ENCODE measurements around the gene SLC17A5. TPM values are rescaled to one million over a fixed set of nuclear protein-coding genes. Genes with fewer than 3 reads are reported as not detected.

Gene SLC17A5
- total and polyA plus RNA-seq, 10 of the 15 experiments (the other 5 are each of a cell fraction or from before 2014, with no cell fraction given) = 2.3 to 7.2 (median 5.0) TPM

DNA sequence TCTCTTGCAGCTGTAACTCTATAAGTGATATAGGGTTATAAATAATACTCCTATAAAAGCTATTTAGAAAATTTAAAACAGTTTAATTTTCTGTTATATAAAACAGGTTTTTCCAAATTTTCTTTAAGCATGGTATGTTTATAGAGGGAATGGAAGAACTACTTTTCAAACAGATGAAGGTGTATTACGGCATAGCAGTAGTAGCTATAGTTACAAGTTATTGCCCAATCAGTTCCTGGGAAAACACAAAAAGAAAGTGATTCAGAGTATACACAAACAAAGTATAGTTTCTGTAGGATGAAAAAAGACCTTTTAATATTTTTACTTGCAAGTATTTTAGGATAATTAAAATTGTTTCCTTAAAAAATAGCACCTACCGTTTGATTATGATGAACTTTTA is 9.8 kb downstream of the SLC17A5 start:
- ATAC-seq = no peak
- H3K36me3 ChIP-seq (ENCODE audit: control insufficient read depth in 2 of 2, insufficient read depth in 2 of 2, low read length in 1 of 2) = no peaks in the 10 kb centered on the region
- 100% methylated on average over 2 of the region's 2 CpGs for WGBS (ENCODE audit: insufficient coverage, insufficient replicate concordance, low lambda C conversion rate, missing lambda C conversion rate)
- TF ChIP-seq TCF7 (IDR thresholded peaks at IDR 0.05; ENCODE audit: borderline replicate concordance) (no peak), KLF5 (IDR thresholded peaks at IDR 0.05; ENCODE audit: partially characterized antibody) (no peak)
- no peak overlapping the region for H3K9ac ChIP-seq (ENCODE audit: control insufficient read depth, insufficient read depth, low read length)
- no peak overlapping the region for H3K27ac ChIP-seq (ENCODE audit: control insufficient read depth, insufficient read depth)
- no peak for FAIRE-seq
- H3K9me3 ChIP-seq (replicated peaks; ENCODE audit: control insufficient read depth, insufficient read depth, low read length) = no peaks in the 10 kb centered on the region
- ChIA-PET RAD21 (ENCODE audit: unreplicated experiment) (interaction anchor here (0.9 to 1.1 kb wide), 2 partner anchors 9 to 32 kb away, joined by 3 read pairs; partner anchors contain the start of gene SLC17A5), POLR2A (interaction anchor here (0.5 kb wide), 1 partner anchor 33 kb away, joined by 7 read pairs; no protein-coding TSS in a partner anchor), CTCF (interaction anchor here (0.7 to 1.8 kb wide), 3 partner anchors 9 to 89 kb away, joined by 3 to 5 read pairs (median 5); no protein-coding TSS in a partner anchor), SMC1A (ENCODE audit: uncharacterized antibody, unreplicated experiment) (interaction anchor here (0.6 to 1.7 kb wide), 4 partner anchors 9 to 179 kb away, joined by 3 to 4 read pairs (median 3); no protein-coding TSS in a partner anchor)
- no peaks in the 10 kb centered on the region for H4K20me1 ChIP-seq (ENCODE audit: control insufficient read depth, insufficient read depth)
- DNase-seq (ENCODE audit: low read depth, low spot score) = no peak
- H3K4me2 ChIP-seq (ENCODE audit: control insufficient read depth, insufficient read depth) = no peak overlapping the region
- H3K79me2 ChIP-seq (ENCODE audit: control insufficient read depth, insufficient read depth, low read length) = no peaks in the 10 kb centered on the region
- intact Hi-C loops (cut with micrococcal nuclease; ENCODE audit: unreplicated experiment) = no loop called here
- BruUV-seq (replicated peaks) = no TSS peak
- no peaks in the 10 kb centered on the region for H3K27me3 ChIP-seq (replicated peaks in 1 of 2; ENCODE audit: control insufficient read depth in 2 of 2, insufficient read depth in 2 of 2, low read length in 1 of 2)
- no peak overlapping the region for H3K4me3 ChIP-seq
- in situ Hi-C loops (cut with MboI) = no loop called here
- no peaks in the 10 kb centered on the region for H3K4me1 ChIP-seq (ENCODE audit: control insufficient read depth, insufficient read depth, low read length)
- H2AFZ ChIP-seq (ENCODE audit: control insufficient read depth, low read depth, low read length) = no peak overlapping the region

DNA sequence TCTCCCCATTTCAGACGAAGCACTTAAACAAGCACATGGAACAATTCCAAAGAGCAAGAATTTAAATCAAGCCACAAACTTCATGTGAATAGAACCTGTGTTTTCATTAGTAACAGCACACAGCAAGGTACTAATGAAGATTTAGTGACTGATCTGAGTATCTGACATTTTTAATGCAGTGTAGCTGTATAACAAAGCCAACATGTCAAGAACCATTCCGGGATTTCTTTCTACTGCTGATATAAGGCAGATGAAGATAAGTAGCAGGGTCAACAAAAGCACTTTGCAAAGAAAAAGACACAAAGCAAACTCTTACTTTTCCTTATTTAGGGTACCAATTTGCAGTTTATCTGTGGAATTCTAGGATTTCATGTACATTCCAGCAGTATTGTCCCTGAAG is 11.3 kb downstream of the SLC17A5 start:
- ChIA-PET SMC1A (ENCODE audit: uncharacterized antibody, unreplicated experiment) (interaction anchor here (0.8 kb wide), 1 partner anchor 30 kb away, joined by 3 read pairs; no protein-coding TSS in a partner anchor), CTCF (interaction anchor here (1.9 kb wide), 1 partner anchor 11 kb away, joined by 12 read pairs; the partner anchor contains the start of gene SLC17A5), RAD21 (ENCODE audit: unreplicated experiment) (interaction anchor here (0.9 to 1.2 kb wide), 2 partner anchors 10 to 127 kb away, joined by 3 to 4 read pairs; no protein-coding TSS in a partner anchor), POLR2A (no interaction called here)
- no peak overlapping the region for H3K9ac ChIP-seq (ENCODE audit: control insufficient read depth, insufficient read depth, low read length)
- BruUV-seq (replicated peaks) = no TSS peak
- no peak overlapping the region for H3K27ac ChIP-seq (ENCODE audit: control insufficient read depth, insufficient read depth)
- intact Hi-C loops (cut with micrococcal nuclease; ENCODE audit: unreplicated experiment) = no loop called here
- no peaks in the 10 kb centered on the region for H4K20me1 ChIP-seq (ENCODE audit: control insufficient read depth, insufficient read depth)
- no peaks in the 10 kb centered on the region for H3K9me3 ChIP-seq (replicated peaks; ENCODE audit: control insufficient read depth, insufficient read depth, low read length)
- H3K4me2 ChIP-seq (ENCODE audit: control insufficient read depth, insufficient read depth) = no peak overlapping the region
- H2AFZ ChIP-seq (ENCODE audit: control insufficient read depth, low read depth, low read length) = no peak overlapping the region
- H3K4me3 ChIP-seq = no peak overlapping the region
- DNase-seq (ENCODE audit: low read depth, low spot score) (no peak), FAIRE-seq (peak; percentile 78), ATAC-seq (no peak)
- WGBS (ENCODE audit: insufficient coverage, insufficient replicate concordance, low lambda C conversion rate, missing lambda C conversion rate) = 79% methylated on average over 2 of the region's 2 CpGs
- no peaks in the 10 kb centered on the region for H3K79me2 ChIP-seq (ENCODE audit: control insufficient read depth, insufficient read depth, low read length)
- in situ Hi-C loops (cut with MboI) = no loop called here
- no peaks in the 10 kb centered on the region for H3K36me3 ChIP-seq (ENCODE audit: control insufficient read depth in 2 of 2, insufficient read depth in 2 of 2, low read length in 1 of 2)
- no peaks in the 10 kb centered on the region for H3K4me1 ChIP-seq (ENCODE audit: control insufficient read depth, insufficient read depth, low read length)
- no peaks in the 10 kb centered on the region for H3K27me3 ChIP-seq (replicated peaks in 1 of 2; ENCODE audit: control insufficient read depth in 2 of 2, insufficient read depth in 2 of 2, low read length in 1 of 2)
- TF ChIP-seq YBX1 (IDR thresholded peaks at IDR 0.05) (no peak), MEF2B (IDR thresholded peaks at IDR 0.05; ENCODE audit: partially characterized antibody, poor library complexity, severe bottlenecking) (no peak), MEF2A (IDR thresholded peaks at IDR 0.05; ENCODE audit: insufficient read depth, low read depth, low read length) (no peak), ZNF217 (IDR thresholded peaks at IDR 0.05) (no peak)
- TF ChIP-seq, protein P1, sequence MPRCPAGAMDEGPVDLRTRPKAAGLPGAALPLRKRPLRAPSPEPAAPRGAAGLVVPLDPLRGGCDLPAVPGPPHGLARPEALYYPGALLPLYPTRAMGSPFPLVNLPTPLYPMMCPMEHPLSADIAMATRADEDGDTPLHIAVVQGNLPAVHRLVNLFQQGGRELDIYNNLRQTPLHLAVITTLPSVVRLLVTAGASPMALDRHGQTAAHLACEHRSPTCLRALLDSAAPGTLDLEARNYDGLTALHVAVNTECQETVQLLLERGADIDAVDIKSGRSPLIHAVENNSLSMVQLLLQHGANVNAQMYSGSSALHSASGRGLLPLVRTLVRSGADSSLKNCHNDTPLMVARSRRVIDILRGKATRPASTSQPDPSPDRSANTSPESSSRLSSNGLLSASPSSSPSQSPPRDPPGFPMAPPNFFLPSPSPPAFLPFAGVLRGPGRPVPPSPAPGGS (IDR thresholded peaks at IDR 0.05; ENCODE audit: borderline replicate concordance, insufficient read depth, low read depth, low read length, poor library complexity, severe bottlenecking) = no peak
- TF ChIP-seq, protein P2, sequence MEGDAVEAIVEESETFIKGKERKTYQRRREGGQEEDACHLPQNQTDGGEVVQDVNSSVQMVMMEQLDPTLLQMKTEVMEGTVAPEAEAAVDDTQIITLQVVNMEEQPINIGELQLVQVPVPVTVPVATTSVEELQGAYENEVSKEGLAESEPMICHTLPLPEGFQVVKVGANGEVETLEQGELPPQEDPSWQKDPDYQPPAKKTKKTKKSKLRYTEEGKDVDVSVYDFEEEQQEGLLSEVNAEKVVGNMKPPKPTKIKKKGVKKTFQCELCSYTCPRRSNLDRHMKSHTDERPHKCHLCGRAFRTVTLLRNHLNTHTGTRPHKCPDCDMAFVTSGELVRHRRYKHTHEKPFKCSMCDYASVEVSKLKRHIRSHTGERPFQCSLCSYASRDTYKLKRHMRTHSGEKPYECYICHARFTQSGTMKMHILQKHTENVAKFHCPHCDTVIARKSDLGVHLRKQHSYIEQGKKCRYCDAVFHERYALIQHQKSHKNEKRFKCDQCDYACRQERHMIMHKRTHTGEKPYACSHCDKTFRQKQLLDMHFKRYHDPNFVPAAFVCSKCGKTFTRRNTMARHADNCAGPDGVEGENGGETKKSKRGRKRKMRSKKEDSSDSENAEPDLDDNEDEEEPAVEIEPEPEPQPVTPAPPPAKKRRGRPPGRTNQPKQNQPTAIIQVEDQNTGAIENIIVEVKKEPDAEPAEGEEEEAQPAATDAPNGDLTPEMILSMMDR (IDR thresholded peaks at IDR 0.05 in 2 of 3, conservative IDR thresholded peaks at IDR 0.05 in 1 of 3; ENCODE audit: control insufficient read depth in 2 of 3, extremely low read depth in 1 of 3, insufficient read depth in 1 of 3, low read depth in 3 of 3, low read length in 3 of 3) = no peak
- TF ChIP-seq, protein P3, sequence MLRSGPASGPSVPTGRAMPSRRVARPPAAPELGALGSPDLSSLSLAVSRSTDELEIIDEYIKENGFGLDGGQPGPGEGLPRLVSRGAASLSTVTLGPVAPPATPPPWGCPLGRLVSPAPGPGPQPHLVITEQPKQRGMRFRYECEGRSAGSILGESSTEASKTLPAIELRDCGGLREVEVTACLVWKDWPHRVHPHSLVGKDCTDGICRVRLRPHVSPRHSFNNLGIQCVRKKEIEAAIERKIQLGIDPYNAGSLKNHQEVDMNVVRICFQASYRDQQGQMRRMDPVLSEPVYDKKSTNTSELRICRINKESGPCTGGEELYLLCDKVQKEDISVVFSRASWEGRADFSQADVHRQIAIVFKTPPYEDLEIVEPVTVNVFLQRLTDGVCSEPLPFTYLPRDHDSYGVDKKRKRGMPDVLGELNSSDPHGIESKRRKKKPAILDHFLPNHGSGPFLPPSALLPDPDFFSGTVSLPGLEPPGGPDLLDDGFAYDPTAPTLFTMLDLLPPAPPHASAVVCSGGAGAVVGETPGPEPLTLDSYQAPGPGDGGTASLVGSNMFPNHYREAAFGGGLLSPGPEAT (IDR thresholded peaks at IDR 0.05; ENCODE audit: low read depth) = no peak
